Stimulated activated CD4-positive, alpha-beta T cell treated with anti-CD3 and anti-CD28 coated beads, Interleukin-15, amount 100 ng/mL, for 24 hours (primary cell): Measurements from ENCODE around the gene KL.

Source experiments
- DNase-seq: peaks from one replicate; pipeline ENCODE4 v3.0.0-alpha.2; 2020

Gene KL

DNA sequence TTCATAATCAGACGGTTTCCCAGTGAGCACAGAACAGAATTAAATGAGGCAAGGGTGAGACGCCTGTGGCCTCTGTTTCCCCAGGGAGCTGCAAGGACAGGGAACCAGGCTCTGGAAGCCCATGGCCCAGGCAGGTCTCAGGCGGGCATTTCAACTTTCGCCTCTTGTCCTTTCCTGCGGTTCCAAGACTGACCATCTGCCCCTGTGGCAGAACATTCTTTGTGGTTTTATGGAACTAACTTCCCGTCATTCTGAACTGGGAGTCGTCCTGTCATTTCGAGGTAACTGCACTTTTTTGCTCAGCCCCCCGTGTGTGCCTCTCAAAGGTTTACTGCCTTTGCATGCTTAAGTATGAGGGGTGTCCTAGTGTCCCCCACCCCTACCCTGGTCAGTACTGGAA lies 70.9 kb downstream of the KL start:
- no peak for DNase-seq

DNA sequence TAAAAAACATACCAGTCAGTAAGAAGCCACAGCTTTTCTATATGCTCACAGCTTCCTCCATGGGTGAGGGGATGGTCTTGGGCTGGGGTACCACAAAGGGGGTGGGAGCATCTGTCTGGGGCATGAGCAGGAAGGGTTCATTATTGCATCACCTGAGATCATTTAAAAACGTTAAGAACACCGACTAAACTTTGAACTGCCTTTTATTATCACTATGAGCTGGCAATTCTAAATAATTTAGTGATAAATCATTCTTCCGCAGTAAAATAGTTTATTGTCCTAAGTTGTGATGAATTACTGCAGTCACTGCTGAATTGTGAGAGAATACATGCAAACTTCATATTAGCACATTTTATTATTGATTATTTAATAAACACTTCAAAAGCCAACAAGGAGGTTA lies 71.6 kb downstream of the KL start:
- DNase-seq: no peak

DNA sequence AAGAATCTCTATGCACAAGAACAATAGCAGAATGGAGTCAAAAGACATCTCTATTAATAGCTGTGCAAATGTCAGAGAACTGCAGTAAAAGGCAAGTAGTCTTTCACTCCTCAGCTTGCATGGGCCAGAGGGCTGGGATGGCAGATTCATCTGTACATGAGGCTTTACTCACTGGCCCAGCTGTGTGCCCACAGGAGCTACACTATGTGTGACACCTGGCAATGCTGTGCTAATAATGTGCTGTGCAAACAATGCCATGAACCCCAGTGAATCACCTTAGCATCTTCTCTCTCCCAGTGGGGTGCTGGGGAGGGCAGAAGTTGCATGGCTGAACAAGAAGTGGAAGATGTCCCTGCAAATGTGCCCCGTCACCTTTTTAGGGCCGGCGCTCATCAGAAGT lies 73.1 kb downstream of the KL start:
- DNase-seq: no peak

DNA sequence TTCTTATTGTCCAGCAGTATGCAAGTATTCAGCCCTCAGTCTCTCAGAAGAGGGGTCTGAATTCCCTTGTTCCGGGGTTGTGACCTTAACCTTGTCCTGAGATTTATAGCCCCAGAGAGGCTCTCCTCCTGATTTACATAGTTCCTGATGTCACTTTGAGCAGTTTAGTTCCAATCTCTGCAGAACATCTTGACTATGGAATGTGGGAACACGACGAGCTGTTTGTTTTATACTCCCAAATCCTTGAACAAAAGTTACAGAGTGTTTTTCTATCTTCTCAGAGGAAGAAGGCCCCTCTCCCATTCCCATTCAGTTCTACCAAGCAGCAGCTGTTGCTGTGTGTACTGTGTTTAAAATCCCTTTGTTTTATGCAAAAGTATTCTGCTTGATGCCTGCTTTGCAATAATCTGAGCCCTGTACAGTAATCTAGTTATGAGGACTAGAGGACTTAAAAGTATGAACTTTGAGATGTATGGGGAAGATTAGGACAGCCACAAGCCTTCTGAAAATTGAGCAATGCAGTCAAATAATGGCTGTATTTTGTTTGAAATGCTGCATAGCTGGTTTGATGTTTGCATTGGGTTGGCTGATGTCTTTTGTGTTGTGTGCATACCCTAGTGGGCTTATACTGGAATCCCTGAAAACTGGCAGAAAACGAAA lies 74.7 kb downstream of the KL start:
- no peak for DNase-seq

DNA sequence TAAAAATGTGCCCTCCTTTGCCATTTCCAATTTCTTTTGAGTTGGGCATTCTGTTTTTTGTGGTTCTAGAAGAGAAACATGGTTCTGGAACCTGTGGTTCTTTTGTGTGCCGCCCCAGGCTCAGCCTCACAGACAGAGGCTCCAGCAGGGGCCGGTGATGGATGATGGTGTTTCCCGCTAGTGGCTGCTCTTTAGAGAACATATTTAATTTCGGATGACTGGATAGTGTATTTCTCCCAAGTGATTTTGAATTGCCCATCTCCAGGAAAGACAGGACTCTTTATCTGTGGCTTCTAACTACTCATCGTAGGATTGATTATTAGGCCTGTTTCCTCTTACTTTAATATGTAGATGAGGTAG lies 75.2 kb downstream of the KL start:
- no peak for DNase-seq

DNA sequence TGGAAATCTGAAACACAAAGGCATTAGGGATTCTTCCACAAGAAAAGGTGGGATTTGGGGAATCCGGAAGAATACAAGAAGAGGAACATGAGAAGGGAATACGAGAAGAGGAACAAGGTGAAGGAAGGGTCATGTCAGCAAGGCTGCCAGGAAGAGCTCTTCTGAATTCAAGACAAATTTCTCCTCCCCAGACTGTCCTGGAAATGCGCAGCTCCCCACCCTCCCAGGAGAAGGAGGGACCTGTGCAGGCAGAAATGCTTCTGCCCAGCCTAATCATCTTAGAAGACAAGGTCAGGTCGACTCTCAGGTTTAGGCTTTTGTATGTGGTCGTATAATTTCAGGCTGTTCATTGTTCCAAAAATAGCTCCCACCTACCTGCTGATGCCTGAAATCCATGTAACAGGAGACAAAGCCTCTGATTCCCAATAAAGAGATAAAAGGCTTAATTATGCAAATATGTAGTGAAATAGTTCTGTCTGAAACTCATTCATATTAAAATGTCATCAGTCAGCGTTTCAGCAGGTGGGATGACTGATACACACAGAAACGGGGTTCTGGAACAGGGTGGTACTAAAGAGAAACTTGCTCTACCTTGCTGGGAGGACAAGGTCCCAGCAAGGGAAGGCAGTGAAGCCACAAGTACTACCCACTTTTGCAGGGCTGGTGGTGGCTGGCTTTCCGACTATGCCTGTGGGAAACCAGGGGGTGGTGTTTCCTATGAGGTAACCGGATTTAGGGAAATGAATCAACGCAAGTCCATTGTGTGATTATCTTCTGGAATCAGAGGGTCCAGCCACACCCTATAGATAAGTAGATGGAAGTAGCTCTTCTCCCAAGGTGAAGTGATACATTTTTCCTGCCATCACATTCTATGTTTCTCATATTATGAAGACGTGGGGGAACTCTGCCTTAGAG lies 76.1 kb downstream of the KL start:
- DNase-seq: no peak

DNA sequence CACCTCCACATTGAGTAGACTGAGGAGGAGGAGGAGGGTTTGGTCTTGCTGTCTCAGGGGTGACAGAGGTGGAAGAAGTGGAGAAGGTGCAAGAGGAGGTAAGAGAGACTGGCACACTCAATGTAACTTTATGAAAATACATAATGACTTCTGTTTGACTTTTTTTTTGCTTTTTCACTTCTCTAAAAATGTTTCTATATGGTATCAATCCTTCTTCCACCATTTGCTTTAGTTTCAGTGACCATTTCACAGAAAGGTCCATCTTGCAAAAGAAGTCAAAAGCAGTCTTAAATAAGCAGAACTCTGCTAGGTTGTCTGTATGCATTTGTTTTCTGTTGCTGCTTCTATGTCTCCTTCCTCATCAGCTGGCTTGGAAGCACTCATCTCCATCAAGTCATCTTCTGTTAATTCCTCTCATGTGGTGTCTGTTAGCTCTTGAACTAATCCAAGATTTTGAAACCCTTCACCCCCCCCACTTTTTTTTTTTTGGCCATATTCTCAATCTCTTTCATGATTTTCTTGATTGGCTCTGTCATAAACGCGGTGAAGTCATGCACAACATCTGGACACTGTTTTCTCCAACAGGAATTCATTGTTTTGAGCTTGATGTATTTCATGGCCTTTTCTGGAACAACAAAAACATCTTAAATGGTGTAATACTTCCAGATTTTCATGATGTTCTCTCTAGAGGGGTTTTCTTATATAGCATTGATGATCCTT lies 80.8 kb downstream of the KL start:
- DNase-seq: no peak

DNA sequence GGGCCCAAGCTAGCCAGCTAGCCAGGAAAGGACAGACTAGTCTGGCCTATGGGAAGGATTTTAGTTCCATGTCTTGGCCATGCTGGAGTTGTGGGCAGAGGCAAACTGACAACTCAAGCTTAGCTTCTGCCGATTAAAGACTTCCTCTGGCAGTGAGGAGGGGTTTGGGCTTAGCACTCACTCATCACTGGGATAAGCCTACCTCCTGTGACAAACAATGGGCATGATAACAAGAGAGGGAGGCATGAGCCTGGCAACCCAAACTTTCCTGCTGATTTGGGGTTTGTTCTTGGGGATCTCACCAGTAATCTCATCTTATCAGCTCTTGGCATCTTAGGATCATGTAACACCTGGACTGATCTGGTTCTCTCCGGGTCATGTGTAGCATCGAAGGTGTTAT lies 83.6 kb downstream of the KL start:
- no peak for DNase-seq

DNA sequence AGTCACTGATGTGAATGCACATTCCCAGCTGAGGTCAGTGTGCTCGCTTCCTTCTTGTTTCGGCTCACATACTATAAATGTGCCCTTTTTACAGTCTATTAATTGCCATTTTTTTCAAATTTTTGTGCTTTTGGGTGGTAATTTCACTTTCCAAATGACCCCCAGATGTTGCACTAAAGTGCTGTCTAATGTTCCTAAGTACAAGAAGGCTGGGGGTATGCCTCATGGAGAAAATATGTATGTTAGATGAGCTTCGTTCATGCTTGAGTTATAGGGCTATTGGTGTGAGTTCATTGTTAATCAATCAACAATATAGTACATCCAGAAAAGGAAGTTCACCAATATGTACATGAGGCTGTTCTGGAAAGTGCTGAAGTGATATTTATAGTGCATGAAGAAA lies 84.7 kb downstream of the KL start:
- no peak for DNase-seq

DNA sequence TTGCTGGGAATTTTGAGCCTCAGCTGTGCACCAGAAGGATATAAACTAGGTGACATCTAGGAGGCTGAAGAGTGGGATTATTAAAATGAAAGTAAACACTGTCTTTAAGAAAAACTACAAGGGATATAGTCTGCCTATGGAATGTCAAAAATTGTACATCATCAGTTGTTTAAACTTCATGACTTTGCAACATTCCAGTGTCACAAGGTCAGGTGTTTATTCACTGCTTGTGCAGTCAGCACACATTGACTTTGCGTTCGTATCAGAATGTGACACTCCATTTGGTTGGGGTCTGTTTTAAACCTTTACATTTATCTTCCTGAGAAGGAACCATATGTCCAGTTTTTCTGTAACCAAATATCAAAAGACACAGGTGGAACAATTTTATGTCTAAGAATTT lies 85.6 kb downstream of the KL start:
- no peak for DNase-seq

DNA sequence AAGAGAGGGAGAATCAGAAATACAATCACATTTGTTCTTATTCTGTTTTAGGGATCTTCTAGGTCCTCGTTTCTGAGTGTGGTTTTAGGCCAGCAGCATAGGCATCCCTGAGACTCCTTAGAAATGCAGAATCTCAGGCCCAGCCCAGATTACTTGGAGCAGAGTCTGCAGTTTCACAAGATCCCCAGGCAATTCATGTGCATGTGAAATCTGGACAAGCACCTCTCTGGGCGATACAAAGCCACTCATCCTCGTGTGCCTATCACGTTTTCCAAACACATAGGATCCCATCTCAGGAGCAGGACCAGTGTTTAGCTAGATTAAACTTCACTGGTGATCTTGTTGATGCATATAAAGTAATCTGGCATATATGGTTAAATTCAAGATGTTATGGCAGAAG lies 87.2 kb downstream of the KL start:
- DNase-seq: no peak

DNA sequence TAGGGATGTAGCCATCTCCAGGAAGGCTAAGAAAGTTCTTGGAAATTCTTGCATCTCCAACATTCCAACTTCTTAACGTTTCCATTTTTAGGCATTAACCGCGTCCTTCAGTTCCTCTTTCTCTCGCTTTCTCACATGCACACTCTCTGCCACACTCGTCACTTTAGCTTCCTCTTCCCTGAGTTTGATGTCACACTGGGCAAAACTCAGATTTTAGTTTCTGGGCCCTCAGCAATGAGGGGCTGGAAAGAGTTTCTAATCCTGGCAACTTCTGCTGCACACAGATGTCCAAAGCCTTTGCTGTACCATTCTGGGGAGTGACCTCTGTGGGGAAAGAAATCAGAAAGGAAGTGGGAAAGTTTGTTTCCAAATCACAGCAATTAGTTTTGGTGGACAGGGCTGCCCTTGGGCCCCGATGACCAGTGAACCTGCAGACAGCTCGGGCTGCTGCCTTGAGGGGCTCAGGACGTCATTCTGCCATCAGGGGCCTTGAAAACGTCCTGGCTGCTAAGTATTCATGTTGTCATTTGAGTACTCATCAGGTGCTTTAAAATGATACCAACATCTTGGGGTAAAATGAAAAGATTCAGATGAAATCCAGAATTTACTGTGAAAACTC lies 89.3 kb downstream of the KL start:
- DNase-seq: no peak

DNA sequence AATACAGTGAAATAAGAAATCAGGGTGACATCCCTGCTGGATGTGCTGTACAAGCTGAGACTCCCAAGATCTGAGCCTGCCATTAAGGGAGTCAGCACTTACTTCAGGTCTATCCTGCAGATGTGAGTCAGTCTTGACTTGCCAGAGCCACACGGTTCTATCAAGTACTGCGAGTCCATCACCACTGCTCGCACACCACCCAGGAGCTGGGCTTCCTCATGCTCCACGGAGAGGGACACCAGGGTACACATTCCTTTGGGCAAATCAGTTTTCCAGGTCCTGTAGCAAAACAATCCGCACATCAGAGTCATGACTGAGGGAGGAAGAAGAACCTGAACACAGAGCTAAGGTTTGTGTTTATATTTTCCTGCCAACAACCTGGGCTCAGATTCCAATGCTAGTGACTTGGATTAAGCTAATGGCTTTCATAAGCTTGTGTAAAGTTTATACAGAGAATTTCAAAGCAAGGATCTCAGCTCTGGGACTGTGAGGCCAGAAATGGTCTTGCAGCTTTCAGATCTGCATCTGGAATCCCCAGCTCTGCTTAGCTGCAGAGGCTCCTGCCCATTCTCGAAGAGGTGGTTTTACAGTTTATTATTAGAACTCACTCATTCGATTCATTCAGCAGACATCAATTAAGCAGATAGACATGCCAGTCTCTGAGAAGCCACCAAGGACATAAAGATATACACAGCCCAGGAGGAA lies 90.6 kb downstream of the KL start:
- DNase-seq: no peak

DNA sequence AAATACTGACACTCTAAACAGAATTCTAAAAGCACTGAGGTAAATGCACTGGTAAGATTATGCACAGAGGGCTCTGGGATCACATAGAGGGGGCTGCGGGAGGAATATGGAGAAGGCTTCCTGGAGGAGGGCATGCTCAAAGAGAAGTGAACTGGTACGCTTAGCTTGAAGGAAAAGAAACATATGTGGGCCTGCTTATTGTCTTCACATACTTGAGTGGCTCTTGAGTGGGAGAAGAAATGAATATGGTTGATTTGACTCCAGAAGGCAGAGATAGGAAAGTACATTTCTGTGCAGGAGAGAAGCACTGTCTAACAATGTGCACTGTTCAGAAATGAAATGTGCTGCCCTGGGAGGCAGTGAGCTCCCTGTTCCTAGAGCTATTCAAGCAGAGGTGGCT lies 91.1 kb downstream of the KL start:
- no peak for DNase-seq

DNA sequence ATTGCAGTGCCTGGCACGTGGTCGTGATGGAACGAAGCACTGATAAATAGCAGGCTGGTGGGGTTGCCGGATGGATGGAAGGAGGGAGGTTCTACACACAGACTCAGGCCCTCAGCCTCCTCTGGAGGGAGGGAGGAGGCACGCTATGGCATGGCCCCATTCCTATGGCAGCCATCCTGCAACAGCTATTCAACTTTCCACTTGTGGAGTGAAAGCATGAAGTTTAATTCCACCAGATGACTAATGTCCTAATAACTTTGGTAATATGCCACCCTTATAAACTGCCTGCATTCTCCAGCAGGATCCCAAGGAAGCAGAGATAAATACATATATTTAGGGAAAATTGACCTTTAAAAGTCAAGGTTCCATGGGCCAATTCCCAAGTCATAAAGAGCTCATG lies 92.4 kb downstream of the KL start:
- DNase-seq: no peak

DNA sequence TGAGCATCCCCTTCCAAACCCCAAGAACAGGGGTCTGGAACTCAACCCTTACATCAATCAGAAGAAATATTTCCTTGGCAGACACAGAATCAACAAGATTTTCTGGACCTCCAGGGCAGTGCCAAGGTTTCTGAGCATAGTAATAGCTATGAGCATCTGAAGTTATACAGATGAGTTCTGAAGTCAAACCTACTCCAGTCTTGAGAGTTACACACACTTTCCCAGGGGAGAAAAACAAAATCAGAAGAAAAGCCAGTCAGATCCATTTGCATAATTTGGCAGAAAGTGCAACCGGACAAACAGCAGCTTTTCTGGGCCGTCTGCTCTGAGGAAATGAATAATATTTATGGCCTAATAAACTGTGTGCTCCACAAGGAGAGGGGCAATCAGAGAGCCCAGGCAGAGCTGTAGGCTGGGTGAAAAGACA lies 93.1 kb downstream of the KL start:
- DNase-seq: no peak

DNA sequence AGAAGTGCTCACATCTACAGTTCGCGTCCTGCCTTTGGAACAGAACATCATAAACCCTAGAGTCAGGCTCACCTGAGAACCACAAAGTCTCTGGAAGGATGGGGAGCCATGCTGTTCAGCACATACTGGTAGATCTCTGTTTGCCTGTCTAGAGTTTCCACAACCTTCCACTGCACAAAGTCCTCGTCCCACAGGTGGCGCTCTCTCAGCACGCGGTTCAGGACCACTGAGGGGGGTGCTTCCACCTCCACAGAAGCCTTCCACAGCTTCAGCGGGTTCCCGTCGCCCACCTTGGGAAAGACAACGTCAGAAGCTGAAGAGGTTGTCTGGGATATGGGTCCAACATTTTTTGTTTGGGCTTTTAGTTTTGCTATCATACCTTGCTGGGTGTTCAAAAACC lies 93.6 kb downstream of the KL start:
- DNase-seq: no peak

DNA sequence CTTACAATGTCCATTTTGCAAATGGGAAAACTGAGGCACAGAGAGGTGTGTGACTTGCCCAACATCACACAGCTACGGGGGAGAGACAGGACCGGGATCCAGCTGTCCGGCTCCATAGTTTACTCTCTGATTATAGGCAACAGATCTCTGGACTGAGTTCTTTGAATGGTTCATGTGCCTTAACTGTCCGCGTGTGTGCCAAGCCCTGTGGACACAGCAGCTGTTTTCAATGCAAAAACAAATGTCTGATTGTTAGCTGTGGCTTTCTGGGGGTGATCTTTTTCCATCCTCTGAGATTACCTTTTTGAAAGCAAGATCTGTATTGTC lies 94.1 kb downstream of the KL start:
- DNase-seq: no peak

DNA sequence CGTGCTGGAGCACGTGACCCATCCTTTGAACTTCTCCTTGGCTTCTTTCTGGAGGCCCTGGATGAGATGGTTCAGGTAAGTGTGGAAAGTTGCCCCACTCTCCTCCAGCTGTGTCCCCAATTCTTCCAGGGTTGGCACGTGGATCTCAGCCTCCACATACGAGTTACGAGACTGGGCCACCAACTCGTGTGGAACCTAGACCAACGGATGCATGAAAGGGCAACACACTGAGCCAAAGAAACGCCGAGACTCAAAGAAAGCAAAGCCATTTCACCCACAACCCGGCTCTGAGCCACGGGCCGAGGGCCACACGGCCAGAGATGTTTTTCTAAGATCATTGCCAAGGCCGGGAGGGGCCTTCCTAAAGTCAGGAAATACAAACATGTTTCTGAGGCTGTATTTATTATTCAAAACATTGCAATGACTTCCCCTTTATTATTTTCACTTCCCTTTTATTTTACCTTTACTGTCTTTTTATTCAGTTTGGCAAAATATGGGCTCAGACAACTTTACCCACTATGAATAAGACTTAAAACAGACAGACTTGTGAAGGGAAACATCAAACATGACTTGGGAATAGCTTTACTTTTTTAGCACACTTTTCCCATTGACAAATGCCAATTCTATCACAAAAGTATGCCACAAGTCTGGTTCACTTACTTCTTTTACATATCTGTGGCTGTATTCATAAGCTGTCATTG lies 94.6 kb downstream of the KL start:
- DNase-seq: no peak

DNA sequence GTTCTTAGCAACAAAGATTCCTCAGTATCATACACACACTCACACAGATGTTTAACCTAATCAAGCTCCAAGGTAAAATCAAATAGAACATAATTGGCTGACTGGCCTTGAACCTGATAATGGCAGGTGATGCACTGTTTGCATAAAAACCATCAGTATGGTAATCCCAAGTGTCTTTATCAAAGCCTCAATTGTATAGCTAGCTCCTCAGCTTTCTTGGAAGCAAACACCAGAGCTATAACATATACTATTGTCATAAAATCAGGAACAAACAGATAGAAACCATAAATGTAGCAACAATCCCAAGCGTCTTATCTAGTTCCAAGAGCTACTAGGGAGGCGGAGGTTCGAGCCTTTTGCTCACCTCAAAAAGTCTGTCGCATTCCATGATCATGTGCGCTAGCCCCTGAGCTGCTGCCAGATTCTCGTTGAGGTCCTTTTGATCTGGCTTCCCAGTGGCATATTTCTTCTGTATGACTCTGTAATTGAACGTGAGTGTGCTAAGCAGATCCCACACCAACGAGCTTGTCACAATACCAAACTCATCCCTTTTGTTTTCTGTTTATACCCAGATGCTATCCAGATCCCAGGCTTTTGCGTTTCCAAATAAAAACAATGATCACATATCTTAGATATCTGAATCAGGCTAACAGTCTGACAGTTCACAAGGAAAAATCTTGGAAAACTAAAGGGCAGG lies 95.3 kb downstream of the KL start:
- DNase-seq: no peak

DNA sequence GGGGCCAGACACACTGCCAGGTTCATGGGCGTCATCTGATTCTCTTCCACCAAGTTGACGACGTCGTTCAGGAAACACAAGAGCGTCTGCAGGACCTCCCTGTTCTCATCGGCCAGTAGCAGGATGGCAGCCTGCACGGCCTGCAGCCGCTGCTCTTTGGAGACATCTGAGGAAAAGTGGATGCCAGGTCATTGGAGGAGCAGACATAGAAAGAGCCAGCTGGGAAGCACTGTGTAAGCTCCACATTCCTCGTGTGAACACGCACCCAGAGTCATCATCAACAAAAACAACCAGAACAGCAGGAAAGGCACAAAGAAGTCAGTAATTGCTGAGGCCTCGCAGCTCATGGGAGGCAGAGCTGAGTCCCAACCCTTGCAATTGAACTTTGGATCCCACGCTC lies 96.5 kb downstream of the KL start:
- no peak for DNase-seq

DNA sequence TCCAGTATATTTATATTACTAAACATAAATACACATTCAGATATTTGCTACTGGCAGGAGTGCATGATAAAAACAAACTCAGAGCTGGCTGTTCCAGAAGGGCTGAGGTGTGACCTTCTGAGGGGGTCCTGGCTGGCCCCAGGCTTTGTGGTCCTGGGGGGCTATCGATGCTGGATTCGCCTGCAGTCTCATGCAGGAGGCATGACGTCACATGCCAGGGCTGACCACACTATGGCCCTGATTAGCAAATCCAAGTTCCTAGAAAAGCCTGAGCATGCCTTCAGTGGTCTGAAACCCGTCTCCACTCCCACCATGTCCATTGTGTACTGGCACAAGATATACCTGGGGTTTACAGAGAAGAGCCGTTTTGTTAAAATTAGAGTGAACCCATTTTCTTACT lies 97.9 kb downstream of the KL start:
- no peak for DNase-seq
